IPS DF 4.7 (cell line): ENCODE results near the gene USP17L21.
"Not testable (repeated sequence)": the region's sequence is repeated elsewhere in the genome, so short reads cannot be mapped to it uniquely, and the experiment has no call there.

Experiments used
- DNase-seq: peaks from one replicate; pipeline ENCODE4 v3.0.0-alpha.2; 2013; ENCODE audit warnings: low spot score; ENCODE audit errors: extremely low read depth

USP17L21 gene, protein sequence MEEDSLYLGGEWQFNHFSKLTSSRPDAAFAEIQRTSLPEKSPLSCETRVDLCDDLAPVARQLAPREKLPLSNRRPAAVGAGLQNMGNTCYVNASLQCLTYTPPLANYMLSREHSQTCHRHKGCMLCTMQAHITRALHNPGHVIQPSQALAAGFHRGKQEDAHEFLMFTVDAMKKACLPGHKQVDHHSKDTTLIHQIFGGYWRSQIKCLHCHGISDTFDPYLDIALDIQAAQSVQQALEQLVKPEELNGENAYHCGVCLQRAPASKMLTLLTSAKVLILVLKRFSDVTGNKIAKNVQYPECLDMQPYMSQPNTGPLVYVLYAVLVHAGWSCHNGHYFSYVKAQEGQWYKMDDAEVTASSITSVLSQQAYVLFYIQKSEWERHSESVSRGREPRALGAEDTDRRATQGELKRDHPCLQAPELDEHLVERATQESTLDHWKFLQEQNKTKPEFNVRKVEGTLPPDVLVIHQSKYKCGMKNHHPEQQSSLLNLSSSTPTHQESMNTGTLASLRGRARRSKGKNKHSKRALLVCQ

DNA sequence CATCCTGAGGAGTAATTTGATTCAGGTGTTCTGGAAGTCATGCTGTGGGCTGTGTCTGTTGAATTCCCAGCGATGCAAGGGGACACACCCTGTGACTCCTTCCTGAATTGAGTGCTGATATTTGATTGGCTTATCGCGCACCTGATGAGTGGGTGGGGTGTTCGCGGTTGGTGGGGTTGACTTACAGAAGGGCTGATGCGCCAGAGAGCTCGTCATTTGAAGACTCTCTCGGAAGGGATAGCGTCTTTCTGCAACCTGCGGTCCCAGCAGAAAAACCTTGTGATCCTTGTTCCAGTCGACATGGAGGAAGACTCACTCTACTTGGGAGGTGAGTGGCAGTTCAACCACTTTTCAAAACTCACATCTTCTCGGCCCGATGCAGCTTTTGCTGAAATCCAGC is at the start of gene USP17L21:
TSS of gene USP17L21 (plus strand) at position 301 of the 400 bp plus-strand sequence. CDS start at position 301, 0 bp downstream.
- DNase-seq, result not testable (repeated sequence)

DNA sequence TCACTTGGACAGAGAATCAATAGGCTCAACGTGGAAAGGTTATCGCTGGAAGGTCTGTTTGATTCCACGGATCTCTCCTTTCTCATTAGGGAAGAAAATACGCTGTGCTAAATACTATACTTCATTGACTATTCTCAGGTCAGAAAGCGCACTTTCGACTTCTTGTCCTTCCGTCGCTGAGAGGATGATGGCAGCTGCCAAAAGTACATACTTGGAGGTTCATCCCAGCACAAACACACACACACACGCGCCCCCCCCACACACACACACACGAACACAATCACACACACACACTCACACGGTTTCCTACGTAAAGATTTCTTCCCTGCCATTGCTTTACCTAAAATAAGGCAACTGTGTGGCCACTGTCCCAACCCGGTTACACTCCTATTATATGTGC is 48.0 kb upstream of the USP17L21 start:
- DNase-seq, result not testable (repeated sequence)

DNA sequence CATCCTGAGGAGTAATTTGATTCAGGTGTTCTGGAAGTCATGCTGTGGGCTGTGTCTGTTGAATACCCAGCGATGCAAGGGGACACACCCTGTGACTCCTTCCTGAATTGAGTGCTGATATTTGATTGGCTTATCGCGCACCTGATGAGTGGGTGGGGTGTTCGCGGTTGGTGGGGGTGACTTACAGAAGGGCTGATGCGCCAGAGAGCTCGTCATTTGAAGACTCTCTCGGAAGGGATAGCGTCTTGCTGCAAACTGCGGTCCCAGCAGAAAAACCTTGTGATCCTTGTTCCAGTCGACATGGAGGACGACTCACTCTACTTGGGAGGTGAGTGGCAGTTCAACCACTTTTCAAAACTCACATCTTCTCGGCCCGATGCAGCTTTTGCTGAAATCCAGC is 47.6 kb upstream of the USP17L21 start, which contains the start of gene USP17L11:
TSS of gene USP17L11 (plus strand) at position 301 of the 400 bp plus-strand sequence. CDS start at position 301, 0 bp downstream.
- DNase-seq, result not testable (repeated sequence)

DNA sequence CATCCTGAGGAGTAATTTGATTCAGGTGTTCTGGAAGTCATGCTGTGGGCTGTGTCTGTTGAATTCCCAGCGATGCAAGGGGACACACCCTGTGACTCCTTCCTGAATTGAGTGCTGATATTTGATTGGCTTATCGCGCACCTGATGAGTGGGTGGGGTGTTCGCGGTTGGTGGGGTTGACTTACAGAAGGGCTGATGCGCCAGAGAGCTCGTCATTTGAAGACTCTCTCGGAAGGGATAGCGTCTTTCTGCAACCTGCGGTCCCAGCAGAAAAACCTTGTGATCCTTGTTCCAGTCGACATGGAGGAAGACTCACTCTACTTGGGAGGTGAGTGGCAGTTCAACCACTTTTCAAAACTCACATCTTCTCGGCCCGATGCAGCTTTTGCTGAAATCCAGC is 42.8 kb upstream of the USP17L21 start, which contains the start of gene USP17L12:
TSS of gene USP17L12 (plus strand) at position 301 of the 400 bp plus-strand sequence. CDS start at position 301, 0 bp downstream.
- DNase-seq, result not testable (repeated sequence)

DNA sequence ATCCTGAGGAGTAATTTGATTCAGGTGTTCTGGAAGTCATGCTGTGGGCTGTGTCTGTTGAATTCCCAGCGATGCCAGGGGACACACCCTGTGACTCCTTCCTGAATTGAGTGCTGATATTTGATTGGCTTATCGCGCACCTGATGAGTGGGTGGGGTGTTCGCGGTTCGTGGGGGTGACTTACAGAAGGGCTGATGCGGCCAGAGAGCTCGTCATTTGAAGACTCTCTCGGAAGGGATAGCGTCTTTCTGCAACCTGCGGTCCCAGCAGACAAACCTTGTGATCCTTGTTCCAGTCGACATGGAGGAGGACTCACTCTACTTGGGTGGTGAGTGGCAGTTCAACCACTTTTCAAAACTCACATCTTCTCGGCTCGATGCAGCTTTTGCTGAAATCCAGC is 38.1 kb upstream of the USP17L21 start, which contains the start of gene USP17L13:
TSS of gene USP17L13 (plus strand) at position 301 of the 400 bp plus-strand sequence. CDS start at position 301, 0 bp downstream.
- not testable (repeated sequence) for DNase-seq

DNA sequence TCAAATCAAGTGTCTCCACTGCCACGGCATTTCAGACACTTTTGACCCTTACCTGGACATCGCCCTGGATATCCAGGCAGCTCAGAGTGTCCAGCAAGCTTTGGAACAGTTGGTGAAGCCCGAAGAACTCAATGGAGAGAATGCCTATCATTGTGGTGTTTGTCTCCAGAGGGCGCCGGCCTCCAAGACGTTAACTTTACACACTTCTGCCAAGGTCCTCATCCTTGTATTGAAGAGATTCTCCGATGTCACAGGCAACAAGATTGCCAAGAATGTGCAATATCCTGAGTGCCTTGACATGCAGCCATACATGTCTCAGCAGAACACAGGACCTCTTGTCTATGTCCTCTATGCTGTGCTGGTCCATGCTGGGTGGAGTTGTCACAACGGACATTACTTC is 32.4 kb upstream of the USP17L21 start:
- DNase-seq, result not testable (repeated sequence)

DNA sequence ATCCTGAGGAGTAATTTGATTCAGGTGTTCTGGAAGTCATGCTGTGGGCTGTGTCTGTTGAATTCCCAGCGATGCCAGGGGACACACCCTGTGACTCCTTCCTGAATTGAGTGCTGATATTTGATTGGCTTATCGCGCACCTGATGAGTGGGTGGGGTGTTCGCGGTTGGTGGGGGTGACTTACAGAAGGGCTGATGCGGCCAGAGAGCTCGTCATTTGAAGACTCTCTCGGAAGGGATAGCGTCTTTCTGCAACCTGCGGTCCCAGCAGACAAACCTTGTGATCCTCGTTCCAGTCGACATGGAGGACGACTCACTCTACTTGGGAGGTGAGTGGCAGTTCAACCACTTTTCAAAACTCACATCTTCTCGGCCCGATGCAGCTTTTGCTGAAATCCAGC is 28.6 kb upstream of the USP17L21 start, which contains the start of gene USP17L15:
TSS of gene USP17L15 (plus strand) at position 301 of the 400 bp plus-strand sequence. CDS start at position 301, 0 bp downstream.
- not testable (repeated sequence) for DNase-seq

DNA sequence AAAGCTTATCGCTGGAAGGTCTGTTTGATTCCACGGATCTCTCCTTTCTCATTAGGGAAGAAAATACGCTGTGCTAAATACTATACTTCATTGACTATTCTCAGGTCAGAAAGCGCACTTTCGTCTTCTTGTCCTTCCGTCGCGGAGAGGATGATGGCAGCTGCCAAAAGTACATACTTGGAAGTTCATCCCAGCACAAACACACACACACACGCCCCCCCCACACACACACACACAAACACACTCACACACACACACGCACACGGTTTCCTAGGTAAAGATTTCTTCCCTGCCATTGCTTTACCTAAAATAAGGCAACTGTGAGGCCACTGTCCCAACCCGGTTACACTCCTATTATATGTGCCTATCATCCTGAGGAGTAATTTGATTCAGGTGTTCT is 24.2 kb upstream of the USP17L21 start:
- DNase-seq, result not testable (repeated sequence)

DNA sequence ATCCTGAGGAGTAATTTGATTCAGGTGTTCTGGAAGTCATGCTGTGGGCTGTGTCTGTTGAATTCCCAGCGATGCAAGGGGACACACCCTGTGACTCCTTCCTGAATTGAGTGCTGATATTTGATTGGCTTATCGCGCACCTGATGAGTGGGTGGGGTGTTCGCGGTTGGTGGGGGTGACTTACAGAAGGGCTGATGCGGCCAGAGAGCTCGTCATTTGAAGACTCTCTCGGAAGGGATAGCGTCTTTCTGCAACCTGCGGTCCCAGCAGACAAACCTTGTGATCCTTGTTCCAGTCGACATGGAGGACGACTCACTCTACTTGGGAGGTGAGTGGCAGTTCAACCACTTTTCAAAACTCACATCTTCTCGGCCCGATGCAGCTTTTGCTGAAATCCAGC is 19.1 kb upstream of the USP17L21 start, which contains the start of gene USP17L17:
TSS of gene USP17L17 (plus strand) at position 301 of the 400 bp plus-strand sequence. CDS start at position 301, 0 bp downstream.
- DNase-seq, result not testable (repeated sequence)

DNA sequence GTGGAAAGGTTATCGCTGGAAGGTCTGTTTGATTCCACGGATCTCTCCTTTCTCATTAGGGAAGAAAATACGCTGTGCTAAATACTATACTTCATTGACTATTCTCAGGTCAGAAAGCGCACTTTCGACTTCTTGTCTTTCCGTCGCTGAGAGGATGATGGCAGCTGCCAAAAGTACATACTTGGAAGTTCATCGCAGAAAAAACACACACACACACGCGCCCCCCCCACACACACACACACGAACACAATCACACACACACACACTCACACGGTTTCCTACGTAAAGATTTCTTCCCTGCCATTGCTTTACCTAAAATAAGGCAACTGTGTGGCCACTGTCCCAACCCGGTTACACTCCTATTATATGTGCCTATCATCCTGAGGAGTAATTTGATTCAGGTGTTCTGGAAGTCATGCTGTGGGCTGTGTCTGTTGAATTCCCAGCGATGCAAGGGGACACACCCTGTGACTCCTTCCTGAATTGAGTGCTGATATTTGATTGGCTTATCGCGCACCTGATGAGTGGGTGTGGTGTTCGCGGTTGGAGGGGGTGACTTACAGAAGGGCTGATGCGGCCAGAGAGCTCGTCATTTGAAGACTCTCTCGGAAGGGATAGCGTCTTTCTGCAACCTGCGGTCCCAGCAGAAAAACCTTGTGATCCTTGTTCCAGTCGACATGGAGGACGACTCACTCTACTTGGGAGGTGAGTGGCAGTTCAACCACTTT is 14.6 kb upstream of the USP17L21 start, which contains the start of gene USP17L18:
TSS of gene USP17L18 (plus strand) at position 678 of the 728 bp plus-strand sequence. CDS start at position 678, 0 bp downstream.
- DNase-seq, result not testable (repeated sequence)

DNA sequence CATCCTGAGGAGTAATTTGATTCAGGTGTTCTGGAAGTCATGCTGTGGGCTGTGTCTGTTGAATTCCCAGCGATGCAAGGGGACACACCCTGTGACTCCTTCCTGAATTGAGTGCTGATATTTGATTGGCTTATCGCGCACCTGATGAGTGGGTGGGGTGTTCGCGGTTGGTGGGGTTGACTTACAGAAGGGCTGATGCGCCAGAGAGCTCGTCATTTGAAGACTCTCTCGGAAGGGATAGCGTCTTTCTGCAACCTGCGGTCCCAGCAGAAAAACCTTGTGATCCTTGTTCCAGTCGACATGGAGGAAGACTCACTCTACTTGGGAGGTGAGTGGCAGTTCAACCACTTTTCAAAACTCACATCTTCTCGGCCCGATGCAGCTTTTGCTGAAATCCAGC is 9.6 kb upstream of the USP17L21 start, which contains the start of gene USP17L19:
TSS of gene USP17L19 (plus strand) at position 301 of the 400 bp plus-strand sequence. CDS start at position 301, 0 bp downstream.
- not testable (repeated sequence) for DNase-seq

DNA sequence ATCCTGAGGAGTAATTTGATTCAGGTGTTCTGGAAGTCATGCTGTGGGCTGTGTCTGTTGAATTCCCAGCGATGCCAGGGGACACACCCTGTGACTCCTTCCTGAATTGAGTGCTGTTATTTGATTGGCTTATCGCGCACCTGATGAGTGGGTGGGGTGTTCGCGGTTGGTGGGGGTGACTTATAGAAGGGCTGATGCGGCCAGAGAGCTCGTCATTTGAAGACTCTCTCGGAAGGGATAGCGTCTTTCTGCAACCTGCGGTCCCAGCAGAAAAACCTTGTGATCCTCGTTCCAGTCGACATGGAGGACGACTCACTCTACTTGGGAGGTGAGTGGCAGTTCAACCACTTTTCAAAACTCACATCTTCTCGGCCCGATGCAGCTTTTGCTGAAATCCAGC is 4.8 kb upstream of the USP17L21 start, which contains the start of gene USP17L20:
TSS of gene USP17L20 (plus strand) at position 301 of the 400 bp plus-strand sequence. CDS start at position 301, 0 bp downstream.
- DNase-seq, result not testable (repeated sequence)

DNA sequence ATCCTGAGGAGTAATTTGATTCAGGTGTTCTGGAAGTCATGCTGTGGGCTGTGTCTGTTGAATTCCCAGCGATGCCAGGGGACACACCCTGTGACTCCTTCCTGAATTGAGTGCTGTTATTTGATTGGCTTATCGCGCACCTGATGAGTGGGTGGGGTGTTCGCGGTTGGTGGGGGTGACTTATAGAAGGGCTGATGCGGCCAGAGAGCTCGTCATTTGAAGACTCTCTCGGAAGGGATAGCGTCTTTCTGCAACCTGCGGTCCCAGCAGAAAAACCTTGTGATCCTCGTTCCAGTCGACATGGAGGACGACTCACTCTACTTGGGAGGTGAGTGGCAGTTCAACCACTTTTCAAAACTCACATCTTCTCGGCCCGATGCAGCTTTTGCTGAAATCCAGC is 4.6 kb downstream of the USP17L21 start, which contains the start of gene USP17L22:
TSS of gene USP17L22 (plus strand) at position 301 of the 400 bp plus-strand sequence. CDS start at position 301, 0 bp downstream.
- not testable (repeated sequence) for DNase-seq

DNA sequence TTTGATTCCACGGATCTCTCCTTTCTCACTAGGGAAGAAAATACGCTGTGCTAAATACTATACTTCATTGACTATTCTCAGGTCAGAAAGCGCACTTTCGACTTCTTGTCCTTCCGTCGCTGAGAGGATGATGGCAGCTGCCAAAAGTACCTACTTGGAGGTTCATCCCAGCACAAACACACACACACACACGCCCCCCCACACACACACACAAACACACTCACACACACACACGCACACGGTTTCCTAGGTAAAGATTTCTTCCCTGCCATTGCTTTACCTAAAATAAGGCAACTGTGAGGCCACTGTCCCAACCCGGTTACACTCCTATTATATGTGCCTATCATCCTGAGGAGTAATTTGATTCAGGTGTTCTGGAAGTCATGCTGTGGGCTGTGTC is 9.0 kb downstream of the USP17L21 start:
- DNase-seq, result not testable (repeated sequence)
